Left colon (tissue), 2 donors: ENCODE data around the gene SYNGR1. TPM values are rescaled to one million over a fixed set of nuclear protein-coding genes. Genes with fewer than 3 reads are reported as not detected.

Experiments
- ATAC-seq: fragments of 200-7000 bp; cut with Tn5 transposase; one replicate; pipeline ENCODE4 v1.9.1; 2020; ENCODE audit warnings: mild to moderate bottlenecking, moderate library complexity
- DNase-seq, 2 donors: peaks; one replicate each; pipeline ENCODE4 v3.0.0-alpha.2; 2020
- intact Hi-C, 2 donors: fragments of 100-400 bp; cut with DNase I in 1 of 2; cut with micrococcal nuclease in 1 of 2; formaldehyde crosslinking; loops; one replicate each; pipeline versions ENCODE4 v1.11.2 to v1.14.0; 2022; cut with DNase I, micrococcal nuclease
- total RNA-seq, 2 donors: library from RNA; stranded (reverse); fragmentation: NEBNext Ultra II Directional; extraction: Animal tissue kit (Norgen Biotek cat#: 25700); gene quantifications; one replicate each; pipeline ENCODE4 v1.2.1, GENCODE V29; 2021
- donor health status: DM: no; HTN: no; CAD: no.
- donor health status: DM: yes; HTN: yes; CAD: no.

SYNGR1 gene
- total RNA-seq, 2 donors from 2014 or later: 1.3 to 4.4 TPM

- intact Hi-C loops: no loop called here
- ATAC-seq: no peak
- DNase-seq: no peak
Observed at GRCh38 chr22:39361496-39361895, 11.7 kb downstream of the SYNGR1 start.

DNA sequence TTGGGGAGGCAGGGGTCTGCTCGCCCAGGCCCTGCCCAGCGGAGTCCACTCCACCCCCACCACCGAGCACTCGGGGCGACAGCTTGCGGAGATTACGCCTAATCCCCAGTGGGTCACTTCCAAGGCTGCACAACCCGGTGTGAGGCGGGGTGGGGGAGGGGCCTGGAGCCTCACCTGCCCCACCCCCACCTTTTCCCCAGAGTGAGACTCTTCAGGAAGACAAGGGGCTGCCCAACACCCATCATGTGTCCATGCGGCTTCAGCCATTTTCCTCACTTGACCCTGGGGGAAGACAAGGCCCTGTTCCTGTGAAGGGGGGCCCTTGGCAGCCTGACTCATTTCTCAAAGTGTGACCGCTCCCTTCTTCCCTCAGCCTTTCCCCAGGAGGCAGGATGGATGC lies 12.5 kb downstream of the SYNGR1 start:
- ATAC-seq: no peak
- intact Hi-C loops: no loop called here
- DNase-seq: no peak

- ATAC-seq (no peak), DNase-seq (no peak)
- intact Hi-C loops: no loop called here
Observed at GRCh38 chr22:39362932-39363331, 13.1 kb downstream of the SYNGR1 start.

DNA sequence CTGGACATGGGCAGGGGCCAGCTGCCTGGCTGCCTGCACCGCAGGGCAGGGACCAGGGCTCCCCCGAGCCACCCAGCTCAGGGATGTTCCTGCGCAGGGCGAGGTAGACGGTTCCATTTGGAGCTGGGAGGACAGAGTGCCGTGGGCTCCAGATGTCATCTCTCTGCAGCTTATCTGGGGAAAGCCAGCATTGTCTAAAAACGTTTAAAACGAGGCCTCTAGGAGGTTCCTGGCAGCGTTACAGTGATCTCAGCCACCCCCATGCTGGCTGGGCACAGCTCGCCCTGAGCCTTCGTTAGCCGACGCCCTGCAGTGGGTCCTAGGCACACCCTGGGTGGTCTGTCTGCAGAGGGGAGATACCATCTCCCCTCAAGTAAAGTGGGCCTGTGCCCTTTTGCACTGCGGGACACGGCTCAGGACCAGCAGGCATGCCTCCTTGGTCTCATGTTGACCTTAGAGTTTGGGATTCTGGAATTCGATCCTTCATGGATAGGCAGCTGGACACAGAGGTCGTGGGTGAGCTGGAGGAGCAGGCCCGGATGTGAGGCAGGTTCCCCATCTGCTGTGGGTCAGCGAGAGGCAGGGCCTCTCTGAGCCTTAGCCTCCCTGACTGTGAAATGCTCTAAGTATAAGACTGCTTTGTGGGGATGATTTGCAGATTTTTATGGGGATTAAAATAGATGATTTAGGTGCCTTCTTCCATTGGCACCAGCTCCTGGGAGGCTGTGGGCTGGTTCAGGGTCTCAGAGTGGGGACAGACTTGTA lies 14.1 kb downstream of the SYNGR1 start:
- ATAC-seq (no peak), DNase-seq (no peak)
- intact Hi-C loops: no loop called here

DNA sequence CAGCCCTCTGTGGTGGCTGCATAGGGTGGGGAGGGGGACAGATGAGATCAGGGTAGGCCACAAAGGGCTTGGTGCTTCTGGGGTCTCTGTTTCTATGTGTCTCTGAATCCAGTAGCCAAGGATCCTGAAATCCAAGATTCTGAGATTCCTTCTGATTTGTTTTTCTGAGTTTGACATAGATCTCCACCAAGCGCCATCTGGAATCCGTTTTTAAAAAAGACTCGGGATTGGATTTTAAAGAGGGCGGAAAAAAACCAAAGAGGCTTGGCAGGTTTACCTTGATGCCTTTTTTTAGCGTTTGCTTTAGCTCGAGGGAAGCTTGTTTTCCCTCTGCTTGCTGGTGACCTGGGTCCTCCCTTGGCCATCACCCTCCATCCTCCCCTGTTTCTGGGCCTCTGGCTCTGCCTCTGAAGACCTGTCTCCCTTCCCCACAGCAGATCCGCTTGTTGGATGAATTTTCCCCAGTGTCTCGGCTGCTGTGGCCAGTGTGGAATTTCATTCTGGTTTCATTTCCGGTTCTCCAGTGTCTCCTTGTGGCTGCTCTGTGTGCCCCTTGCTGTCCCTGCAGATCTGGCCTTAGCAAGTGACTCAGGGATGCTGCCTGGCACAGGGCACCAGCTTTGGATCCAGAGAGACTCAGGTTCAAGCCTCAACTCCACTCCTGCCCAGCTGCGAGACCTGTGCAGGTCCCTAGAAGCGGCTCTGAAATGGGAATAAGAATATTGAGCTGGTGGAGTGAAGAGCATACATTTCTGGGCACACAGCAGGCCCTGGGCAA lies 15.1 kb downstream of the SYNGR1 start:
- ATAC-seq: no peak
- no peak for DNase-seq
- intact Hi-C loops: no loop called here

DNA sequence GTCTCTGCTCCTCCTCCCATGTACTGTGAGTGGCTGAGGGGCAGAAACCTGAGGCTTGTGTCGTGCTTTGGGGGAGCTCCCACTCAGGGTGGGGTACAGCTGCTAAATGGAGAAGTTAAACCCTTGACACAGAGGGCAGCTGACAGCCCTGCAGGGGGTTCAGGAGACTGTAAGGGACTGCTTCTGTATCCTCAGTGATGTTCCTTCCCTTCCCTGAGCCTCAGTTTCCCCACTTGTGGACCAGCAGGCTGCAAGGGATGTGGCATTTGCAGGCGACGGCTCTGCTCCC lies 15.6 kb downstream of the SYNGR1 start:
- intact Hi-C loops: no loop called here
- ATAC-seq (no peak), DNase-seq (no peak)

- intact Hi-C loops: no loop called here
- ATAC-seq: no peak
- DNase-seq: no peak
Observed at GRCh38 chr22:39367035-39367434, 17.2 kb downstream of the SYNGR1 start.

- no peak for DNase-seq
- no peak for ATAC-seq
Observed at GRCh38 chr22:39368461-39368911, 18.7 kb downstream of the SYNGR1 start.

GRCh38 chr22:39369186-39369585 lies 19.4 kb downstream of the SYNGR1 start:
- intact Hi-C loops: no loop called here
- ATAC-seq (no peak), DNase-seq (no peak)

More at GRCh38 chr22:39368461-39368911, 18.7 kb downstream of the SYNGR1 start:
- intact Hi-C loops: no loop called here

- intact Hi-C loops: no loop called here
- ATAC-seq (no peak), DNase-seq (no peak)
Observed at GRCh38 chr22:39369586-39369985, 19.8 kb downstream of the SYNGR1 start.

DNA sequence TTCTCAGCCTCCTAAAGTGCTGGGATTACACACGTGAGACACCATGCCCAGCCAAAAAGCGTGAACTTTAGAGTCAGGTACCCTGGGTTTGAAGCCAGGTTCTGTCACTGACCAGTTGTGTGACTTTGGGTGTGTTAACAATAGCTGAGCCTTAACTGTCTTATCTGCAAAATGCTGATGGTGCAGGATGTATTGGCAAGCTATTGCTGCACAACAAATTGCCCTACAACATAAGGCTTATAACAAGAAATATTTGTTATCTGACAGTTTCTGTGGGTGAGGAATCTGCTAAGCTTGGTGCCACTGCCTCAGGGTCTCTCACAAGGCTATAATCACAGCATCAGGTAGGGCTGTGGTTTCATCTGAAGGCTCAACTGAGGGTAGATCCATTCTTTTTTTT lies 21.9 kb downstream of the SYNGR1 start:
- ATAC-seq (no peak), DNase-seq (no peak)
- intact Hi-C loops: no loop called here

- ATAC-seq (no peak), DNase-seq (no peak)
Observed at GRCh38 chr22:39374191-39374590, 24.4 kb downstream of the SYNGR1 start.

DNA sequence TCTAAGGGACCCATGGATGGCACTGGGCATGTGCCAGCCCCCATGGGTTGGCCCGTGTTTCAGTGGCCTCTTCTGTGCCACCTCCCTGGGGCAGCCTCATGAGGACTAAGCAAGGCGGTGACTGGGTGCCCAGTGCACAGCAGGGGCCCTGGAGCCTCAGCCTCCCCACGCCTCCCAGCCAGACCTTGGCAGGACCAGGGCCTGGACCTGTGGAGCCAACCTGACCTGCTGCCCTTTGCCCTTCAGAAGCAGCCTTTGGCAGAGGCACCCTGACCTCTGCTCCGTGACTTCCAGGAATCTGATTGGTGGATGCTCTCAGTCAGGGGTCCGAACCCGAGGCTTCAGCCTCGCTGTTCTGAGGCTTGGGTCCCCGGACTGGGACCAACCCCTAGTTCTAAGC lies 25.0 kb downstream of the SYNGR1 start:
- intact Hi-C loops: no loop called here
- no peak for ATAC-seq

More at GRCh38 chr22:39374191-39374590, 24.4 kb downstream of the SYNGR1 start:
- intact Hi-C loops: no loop called here

GRCh38 chr22:39375646-39376045 lies 25.9 kb downstream of the SYNGR1 start:
- intact Hi-C loops: no loop called here
- no peak for ATAC-seq
- no peak for DNase-seq

More for the DNA sequence above, 25.0 kb downstream of the SYNGR1 start:
- no peak for DNase-seq

- DNase-seq: no peak
- intact Hi-C loops: no loop called here
- ATAC-seq: no peak
Observed at GRCh38 chr22:39379756-39380730, 30.3 kb downstream of the SYNGR1 start.

DNA sequence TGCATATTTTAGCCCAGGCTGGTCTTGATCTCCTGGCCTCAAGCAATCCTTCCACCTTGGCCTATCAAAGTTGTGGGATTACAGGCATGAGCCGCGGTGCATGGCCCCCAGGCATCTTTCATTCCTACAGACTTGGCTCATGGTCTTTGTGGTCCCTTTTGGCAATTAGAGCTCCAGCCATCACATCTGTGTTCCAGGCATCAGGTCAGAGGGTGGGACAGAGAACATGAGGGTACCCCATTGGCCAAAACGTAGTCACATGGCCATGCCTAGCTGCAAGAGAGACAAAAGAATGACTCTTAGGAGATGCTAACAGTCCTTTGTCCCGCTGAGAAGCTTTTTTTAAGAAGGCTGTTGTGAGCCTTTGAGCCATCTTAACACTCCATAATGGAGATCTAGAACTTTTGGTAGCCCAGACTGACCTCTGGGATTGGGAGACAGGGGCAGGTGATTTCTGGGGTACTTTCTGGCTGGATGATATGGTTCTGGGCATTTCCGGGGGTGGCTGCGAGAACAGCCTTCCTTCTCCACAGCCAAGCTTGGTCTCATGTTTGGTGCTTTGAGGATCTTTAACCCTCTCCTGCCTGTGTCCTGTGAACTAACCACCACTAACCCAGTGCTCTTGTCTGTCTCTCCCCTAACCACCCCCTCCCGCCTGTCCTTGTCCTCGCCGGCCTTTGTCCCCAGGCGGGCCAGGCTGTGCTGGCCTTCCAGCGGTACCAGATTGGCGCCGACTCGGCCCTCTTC lies 31.4 kb downstream of the SYNGR1 start:
- DNase-seq: no peak
- no peak for ATAC-seq
- intact Hi-C loops: no loop called here

DNA sequence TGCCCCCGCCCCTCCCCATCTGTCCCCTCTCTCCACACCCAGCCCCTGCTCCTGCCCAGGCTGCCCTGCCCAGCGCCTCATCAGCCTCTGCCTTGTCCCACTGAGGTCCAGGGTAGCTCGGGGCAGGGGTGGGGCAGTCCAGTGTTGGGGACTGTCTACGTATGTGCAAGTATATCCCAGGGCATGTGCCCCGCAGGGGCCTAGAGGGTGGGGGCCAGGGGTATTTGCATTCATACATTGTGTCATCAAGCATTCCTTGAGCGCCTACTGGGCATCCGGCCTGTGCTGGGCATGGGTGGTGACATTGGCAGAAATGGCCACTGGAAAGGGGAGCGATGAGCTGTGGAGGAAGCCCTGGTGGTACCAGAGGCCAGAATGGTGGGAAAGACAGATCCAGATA lies 32.1 kb downstream of the SYNGR1 start:
- intact Hi-C loops: no loop called here
- ATAC-seq: no peak
- DNase-seq: no peak

DNA sequence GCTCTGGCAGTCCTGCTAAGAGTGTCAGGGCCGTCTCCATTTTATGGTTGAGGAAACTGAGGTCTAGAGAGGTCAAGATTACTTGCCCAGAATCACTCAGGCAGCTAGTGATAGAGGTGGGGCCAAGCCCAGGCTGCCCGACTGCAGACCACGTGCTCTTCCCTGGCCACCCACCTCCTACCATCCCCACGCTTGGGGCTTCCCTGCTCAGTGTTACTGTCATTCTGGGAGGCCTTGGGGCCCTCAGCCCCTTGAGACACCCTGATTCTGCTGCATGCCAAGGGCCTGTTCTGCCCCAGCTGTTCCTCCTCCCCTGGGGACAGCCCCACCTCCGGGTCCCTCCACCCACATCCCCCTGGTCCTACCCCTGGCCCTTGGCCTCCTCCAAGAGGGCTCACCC lies 32.6 kb downstream of the SYNGR1 start:
- ATAC-seq (no peak), DNase-seq (no peak)
- intact Hi-C loops: no loop called here
